COLO668 (cell line): Measurements from ENCODE around the gene MAN1A1.
A peak's percentile ranks its signal among the peaks of the same experiment; 100 is the strongest.

Source experiments
- DNase-seq: peaks from one replicate; lab custom pipeline; 2025; ENCODE audit not compliant: unreplicated experiment; lab: John Stamatoyannopoulos, UW

The MAN1A1 gene

GRCh38 chr6:119240257-119241110 is 109.1 kb downstream of the MAN1A1 start:
- no peak for DNase-seq

GRCh38 chr6:119237177-119237715 is 112.3 kb downstream of the MAN1A1 start:
- DNase-seq, result no peak

GRCh38 chr6:119234941-119235340 is 114.6 kb downstream of the MAN1A1 start:
- no peak for DNase-seq

- DNase-seq, result no peak
Measured at GRCh38 chr6:119234457-119234856, 115.1 kb downstream of the MAN1A1 start.

DNA sequence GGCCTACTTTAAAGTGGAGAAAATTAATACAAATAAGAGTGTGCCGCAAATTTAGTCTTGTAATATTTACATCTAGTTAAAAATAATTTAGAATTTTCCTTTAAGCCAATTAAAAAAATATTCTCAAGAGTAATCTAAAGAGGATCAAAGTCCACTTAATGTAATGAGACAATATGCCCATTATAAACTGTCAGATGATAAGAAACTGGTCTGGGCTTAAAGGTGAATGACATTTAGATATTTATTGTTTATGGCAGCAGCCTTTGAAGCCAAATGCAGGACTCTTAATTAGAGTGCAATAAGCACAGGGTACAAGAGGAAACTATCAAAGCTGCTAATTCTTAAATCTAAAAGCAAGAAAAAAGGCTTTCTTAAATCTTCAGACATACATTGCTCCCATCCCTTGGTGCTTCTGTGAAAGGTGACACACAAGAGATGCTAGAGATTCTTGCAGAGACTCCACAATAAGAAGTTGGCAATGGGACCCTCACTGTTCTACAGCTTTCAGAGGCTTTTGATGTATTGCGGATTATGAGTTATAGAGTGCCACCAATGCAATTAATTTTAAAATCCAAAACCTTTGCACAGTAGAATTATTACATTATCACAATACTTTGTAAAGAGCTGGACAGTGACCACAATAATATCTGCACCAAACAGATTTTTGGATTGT is 116.1 kb downstream of the MAN1A1 start:
- no peak for DNase-seq

GRCh38 chr6:119231394-119231793 is 118.2 kb downstream of the MAN1A1 start:
- DNase-seq, result no peak

GRCh38 chr6:119230160-119230559 is 119.4 kb downstream of the MAN1A1 start:
- DNase-seq, result no peak

DNA sequence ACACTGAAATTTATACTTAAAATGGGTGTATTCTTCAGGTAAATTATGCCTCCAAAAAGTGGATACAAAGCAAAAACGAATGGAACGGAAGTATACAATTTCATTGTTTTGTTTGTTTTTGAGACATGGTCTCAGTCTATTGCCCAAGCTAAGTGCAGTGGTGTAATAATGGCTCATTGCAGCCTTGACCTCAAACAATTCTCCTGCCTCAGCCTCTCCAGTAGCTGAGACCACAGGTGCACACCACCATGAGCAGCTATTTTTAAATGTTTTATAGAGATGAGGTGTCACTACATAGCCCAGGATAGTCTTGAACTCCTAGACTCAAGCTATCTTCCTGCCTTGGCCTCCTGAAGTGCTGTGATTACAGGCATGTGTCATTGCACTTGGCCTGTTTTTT is 122.2 kb downstream of the MAN1A1 start:
- no peak for DNase-seq

- DNase-seq, result peak; percentile 68
Measured at GRCh38 chr6:119226089-119226488, 123.5 kb downstream of the MAN1A1 start.

DNA sequence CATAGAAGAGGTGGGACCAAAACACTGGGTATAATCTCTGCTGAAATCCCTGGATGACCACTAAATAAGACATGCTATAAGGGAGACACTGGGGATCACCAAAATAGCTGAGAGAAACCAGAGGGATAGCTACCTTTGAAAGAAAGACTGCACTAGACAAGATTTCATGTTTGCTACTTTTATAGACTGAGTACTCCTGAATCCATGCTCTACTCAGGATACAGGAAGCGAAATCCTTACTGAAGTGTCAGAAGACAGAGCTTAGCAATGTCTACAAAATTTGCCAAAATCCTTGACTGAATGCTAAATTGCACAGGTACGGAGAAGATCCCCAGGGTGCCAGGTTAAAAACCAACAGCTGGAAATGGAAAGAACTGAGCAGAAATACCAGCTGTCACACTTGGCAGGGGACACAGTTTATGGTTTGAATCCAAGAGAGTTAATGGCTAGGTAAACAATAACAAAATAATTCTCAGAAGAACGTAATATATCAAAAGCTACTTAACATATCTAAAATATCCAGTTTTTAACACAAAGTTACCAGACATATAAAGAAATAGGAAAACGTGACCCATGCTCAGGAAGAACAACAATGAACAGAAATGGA is 125.4 kb downstream of the MAN1A1 start:
- DNase-seq, result no peak

DNA sequence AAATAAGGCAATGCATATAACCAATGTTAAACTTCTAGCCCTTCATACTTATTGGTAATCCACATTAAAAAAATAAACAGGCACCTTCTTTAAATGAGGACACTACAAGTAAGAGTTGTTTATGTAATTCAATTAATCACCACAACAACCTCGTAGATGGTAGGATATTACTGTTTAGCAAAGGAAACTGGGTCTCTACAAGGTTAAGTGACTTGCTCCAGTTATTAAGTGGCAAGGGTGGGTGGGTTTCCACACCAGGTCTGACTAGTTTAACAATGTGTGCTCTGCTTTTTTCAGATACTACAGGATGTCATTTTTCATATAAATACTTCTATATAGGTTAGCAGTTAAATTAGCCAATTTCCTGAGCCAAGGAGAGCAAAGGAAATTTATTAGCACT is 129.1 kb downstream of the MAN1A1 start:
- no peak for DNase-seq

DNA sequence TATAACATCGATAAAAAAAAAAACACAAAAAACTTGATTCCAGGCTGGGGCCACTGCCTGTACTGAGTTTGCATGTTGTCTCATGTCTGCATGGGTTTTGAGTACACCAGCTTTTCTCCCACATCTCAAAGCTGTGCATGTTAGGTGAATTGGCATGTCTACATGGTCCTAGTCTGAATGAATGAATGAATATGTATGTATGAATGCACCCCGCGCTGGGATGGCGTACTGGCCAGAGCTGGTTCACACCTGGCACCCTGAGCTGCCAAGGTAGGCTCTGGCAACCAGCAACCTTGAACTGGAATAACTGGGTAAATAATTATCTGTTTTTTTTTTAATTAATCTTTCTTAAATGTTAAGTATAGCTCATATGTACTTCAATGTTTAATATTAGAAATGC is 131.0 kb downstream of the MAN1A1 start:
- DNase-seq, result no peak

GRCh38 chr6:119215885-119216590 is 133.5 kb downstream of the MAN1A1 start:
- DNase-seq, result no peak

GRCh38 chr6:119215309-119215708 is 134.3 kb downstream of the MAN1A1 start:
- DNase-seq, result no peak

- no peak for DNase-seq
Measured at GRCh38 chr6:119210596-119210995, 139.0 kb downstream of the MAN1A1 start.

DNA sequence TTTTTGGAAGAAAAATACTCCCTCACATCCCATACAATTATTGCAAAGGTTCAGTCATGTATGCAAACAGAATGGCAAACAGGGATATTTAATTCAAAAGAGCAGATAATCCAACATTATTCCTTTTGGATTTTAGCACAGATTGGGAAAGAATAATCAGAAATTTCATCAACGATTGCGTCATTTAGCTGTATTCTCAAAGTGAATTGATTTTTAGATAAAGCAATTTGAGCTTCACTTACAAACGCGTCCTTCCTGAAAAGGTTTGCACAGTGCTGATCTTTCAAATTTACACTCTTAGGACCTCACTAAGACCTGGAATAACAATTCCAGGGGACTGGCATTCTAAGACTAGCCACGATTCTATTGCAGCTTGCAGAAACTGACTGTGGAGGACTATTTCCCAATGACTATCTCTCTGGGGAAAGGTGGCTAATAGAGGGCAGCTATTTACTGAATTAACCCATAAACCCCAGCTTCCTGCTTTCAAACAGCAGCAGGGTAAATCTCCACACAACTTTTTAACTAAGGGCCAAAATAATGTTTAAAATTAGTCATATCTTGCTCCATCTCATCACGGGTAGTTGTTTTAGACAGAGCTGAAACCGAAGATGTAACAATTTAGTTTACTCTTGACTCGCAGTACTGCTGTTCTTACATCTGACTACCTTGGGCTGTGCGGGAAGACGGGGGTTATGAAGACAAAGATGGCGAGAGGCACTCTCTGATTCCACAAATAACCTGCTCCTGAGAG is 139.9 kb downstream of the MAN1A1 start:
- no peak for DNase-seq

GRCh38 chr6:119207971-119208725 is 141.4 kb downstream of the MAN1A1 start:
- DNase-seq, result no peak

DNA sequence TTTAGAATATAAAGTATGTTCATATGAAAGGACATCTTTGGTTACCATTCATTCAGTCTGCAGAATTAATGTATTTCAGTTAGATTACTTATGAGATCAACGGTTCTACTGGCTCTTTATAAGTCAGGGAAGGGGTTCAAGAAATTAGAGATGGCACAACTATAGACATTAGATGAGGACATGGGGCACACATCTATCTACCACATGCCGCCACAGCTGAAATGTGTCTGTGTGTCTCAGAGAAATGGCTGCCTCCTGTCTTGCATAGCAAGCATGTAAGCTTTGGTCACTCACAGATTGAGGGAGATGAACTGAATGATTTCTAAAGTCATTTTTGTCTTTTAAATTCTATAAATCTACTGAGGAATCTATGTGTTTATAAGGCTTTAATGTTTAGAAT is 142.2 kb downstream of the MAN1A1 start:
- no peak for DNase-seq

DNA sequence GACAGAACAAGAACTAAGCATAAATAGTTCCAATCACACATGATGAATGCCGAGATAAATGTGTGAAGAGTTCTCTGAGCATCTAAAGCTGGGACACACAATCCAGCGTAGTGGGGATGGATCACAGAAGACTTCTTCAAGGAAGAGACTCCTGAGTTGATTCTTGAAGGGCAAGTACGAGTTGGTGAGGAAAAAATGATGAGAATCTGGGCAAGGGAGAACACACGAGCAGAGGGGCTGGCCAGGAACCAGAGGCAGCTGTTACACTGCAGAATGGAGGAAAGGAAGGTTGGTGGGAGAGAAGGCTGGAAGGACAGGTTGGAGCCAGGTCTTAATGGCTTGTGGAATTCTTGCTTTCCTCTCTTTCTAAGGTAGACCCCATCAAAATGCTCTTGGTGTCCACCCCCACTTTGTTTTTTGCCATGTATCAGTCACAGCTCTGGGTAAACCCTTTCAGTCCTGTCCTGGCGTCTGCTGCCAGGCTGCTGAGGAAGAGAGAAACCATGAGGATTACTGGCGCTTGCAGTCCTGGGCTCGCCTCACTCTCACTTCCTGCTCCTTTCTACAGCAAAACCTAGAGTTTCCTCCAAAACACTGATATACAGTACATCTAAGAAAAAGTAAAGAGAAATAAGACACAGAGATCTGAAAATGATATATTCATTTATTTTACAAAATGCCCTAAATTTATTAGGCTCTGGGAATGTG is 143.5 kb downstream of the MAN1A1 start:
- DNase-seq, result no peak
